GM21576 (cell line): Measurements from ENCODE around the gene CYB561D1.

ENCODE experiments used
- ATAC-seq: cut with Tn5 transposase; IDR thresholded peaks from one replicate; pipeline ENCODE4 v1.9.1; 2021; ENCODE audit warnings: mild to moderate bottlenecking, moderate library complexity; ENCODE audit not compliant: unreplicated experiment

The CYB561D1 gene

GRCh38 chr1:109527846-109528695 is 34.2 kb downstream of the CYB561D1 start:
- no peak for ATAC-seq

DNA sequence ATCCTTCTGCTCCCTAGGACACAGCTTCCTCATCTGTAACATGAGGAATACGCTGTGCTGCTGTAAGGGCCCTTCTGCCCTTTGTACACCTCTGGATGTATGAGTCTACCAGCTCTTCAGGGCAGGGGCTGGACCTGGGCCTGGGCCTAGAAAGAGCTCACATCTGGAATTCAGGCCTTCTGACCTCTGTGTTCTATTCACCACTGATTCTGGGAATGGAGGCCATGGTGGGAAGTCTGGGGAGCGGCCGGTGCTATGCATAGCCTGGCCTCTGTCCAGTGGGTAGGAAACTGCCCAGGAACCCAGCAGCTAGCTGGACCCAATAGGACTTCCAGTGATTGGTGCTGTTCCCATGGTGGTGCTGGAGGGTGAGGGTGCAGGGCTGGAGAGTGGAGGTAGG is 34.8 kb downstream of the CYB561D1 start:
- ATAC-seq: no peak

GRCh38 chr1:109529881-109530456 is 36.1 kb downstream of the CYB561D1 start:
- no peak for ATAC-seq

GRCh38 chr1:109530457-109531087 is 36.7 kb downstream of the CYB561D1 start:
- no peak for ATAC-seq

DNA sequence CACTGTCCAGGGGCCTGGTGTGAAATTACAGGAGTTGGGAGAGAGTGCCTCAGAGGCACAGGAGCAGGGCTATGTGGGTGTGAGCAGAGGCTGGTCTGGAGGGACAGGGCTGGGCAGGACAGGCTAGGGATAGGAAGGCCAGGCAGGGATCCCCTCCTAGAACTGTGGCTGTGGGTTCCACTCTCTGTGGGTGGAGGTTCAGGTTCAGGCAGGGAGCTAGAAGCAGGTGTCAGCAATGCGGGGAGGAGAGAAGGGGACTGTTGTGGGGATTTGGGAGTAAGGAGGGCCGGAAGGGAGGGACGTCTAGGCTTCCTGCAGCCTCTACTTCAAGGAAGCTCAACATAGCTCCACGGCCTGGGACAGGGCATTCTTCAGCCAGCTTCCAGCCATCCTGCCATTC is 37.5 kb downstream of the CYB561D1 start:
- no peak for ATAC-seq

GRCh38 chr1:109531826-109532364 is 38.0 kb downstream of the CYB561D1 start:
- ATAC-seq: no peak

DNA sequence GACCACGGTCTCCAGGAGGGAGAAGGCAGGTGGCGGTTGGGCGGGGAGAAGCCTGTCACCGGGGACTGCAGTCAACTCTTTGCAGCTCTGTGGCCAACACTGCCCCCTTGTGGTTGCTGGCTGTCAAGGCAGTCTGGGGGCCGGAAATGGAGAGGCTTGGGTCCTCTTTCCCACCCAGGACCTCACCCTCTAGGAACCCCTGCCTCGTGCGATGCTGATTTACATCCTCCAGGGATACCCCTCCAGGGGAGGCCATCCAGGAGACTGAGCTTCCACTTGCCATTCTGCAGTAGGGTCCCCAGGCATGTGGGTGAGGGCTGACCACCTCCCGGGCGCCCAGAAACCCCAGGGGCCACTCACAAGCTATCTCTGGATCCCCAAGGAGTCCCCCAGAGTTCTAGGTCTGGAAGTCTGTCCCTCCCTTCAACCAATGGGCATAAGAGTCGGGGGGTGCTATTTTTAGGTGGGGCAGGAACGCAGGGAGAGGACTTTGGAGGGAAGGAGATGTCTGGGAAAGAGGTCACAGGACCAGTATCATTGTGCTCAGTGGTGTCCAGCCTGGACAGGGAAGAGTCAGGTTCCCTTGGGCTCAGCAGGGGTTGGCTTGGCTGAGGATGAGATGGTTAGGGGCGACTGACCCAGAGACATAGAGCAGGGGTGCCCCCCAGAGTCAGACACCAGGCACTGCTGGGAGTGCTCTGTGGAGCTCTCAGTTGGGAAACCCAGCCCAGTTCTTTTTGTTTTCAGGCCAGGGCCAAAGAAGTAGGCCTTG is 38.7 kb downstream of the CYB561D1 start:
- peak; percentile 70 for ATAC-seq

- ATAC-seq: no peak
Observed at GRCh38 chr1:109534307-109534858, 40.5 kb downstream of the CYB561D1 start.

DNA sequence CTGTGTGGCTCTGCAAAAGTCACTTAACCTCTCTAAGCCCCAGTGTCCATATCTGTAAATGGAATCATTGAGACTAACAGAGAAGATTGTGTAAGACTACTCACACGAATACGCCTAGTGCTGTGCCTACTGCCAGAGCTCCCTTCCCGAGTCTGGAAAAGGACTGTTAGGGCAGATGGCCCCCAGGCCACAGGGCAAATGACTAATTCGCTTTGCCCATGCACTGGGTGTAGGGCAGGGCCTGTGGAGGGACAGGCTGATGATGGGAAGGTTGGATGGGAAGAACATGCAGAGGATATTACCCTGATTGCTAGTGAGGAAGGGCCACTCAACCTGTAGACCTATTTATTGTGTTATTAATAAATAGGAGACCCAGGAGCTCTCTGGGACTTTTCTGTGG is 41.6 kb downstream of the CYB561D1 start:
- ATAC-seq: no peak

GRCh38 chr1:109535971-109536491 is 42.1 kb downstream of the CYB561D1 start:
- no peak for ATAC-seq

DNA sequence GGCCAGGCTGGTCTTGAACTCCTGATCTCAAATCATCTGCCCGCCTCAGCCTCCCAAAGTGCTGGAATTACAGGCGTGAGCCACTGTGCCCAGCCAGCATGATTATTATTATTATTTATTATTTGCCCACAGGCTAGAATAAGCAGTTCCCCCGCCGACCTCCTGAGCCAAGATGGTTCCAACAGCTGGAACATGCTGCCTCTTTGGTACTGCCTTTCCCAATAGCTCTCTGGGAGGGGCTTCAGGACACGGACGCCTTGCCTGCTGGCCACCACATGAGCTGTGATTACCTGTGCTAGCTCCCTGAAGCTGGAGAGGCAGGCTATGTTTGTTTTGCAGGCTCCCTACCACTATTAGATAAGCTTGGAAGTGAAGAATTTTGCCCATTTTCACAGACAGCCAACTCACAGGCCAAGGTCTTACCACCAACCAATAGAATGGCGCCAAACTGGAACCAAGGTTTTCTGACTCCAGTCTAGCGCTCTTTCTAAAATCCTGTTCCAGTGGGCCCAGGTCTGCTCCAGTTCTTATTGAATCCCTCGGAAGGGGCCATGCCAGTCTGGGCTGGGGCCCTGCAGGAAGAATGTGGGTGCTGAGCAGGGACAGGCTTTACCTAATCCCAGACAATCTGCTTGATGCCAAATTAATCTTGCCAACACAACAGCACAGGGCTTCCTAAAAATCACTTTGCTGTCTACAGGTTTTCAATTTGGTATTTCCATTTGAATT is 43.7 kb downstream of the CYB561D1 start:
- no peak for ATAC-seq

DNA sequence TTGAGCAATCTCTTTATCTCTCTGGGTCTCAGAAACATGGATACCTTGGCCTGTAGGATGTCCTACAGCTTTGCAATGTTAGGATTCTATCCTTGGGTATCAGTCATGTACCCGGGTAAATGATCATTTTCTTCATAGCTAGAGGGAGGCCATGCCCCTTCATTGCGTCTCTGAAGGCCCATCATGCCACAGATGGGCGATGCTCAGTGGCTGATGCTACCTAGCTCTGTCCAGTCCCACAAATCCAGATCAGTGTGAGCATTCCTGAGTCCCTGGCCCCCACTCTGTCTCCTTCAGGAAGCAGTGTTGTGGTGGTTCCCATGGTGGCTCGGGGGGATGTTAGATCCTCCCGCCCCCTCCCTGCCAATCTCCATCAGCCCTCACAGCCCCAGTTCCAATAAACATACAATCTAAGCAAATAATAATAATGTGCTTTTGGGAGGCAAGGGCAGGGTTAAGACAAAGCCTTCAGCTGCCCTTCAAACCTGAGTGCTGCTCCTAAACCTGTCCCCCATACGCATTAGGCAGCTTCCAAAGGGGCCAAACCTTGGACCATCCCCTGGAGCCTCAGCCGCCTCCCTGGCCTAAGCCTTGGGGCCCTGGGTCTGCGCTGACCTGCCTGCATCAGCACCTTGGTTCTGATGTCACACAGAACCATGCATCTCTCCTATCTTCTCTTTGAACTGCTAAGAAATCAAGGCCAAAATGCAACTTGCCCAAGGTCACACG is 45.1 kb downstream of the CYB561D1 start:
- ATAC-seq: no peak

- ATAC-seq: no peak
Observed at GRCh38 chr1:109539676-109540075, 45.8 kb downstream of the CYB561D1 start, which contains the start of gene GPR61. TSS of gene GPR61 (plus strand) at chr1:109539872. CDS start at chr1:109543023, 3,151 bp downstream.

DNA sequence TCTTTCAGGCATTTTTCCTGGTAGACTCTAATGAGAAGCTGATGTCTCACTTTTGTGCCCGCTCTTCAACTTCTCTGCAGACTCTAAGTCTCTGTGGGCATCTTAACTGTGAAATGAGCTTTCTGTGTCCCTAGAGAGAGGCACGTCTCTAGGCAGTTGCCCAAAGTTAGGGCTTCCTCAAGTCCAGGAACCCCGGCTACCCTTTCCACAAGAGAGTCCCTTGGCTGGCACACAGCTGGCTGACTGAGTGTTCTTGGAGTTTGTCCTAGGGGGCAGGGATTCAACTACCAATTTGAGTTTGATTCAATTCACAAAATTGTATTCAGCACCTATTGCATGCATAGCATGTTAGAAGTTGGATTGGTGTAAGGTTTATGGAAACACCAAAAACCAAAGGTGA is 47.2 kb downstream of the CYB561D1 start:
- no peak for ATAC-seq

GRCh38 chr1:109542657-109543056 is 48.8 kb downstream of the CYB561D1 start:
- ATAC-seq: no peak

- ATAC-seq: no peak
Observed at GRCh38 chr1:109543283-109543987, 49.5 kb downstream of the CYB561D1 start.

GRCh38 chr1:109543988-109544735 is 50.3 kb downstream of the CYB561D1 start:
- no peak for ATAC-seq
